HG03558 (cell line): Measurements from ENCODE around the gene SDSL.

ENCODE experiments used
- ATAC-seq: cut with Tn5 transposase; IDR thresholded peaks from one replicate; pipeline ENCODE4 v1.9.1; 2021; ENCODE audit warnings: moderate number of reproducible peaks; ENCODE audit not compliant: unreplicated experiment; ENCODE audit errors: extremely low read depth

The SDSL gene

DNA sequence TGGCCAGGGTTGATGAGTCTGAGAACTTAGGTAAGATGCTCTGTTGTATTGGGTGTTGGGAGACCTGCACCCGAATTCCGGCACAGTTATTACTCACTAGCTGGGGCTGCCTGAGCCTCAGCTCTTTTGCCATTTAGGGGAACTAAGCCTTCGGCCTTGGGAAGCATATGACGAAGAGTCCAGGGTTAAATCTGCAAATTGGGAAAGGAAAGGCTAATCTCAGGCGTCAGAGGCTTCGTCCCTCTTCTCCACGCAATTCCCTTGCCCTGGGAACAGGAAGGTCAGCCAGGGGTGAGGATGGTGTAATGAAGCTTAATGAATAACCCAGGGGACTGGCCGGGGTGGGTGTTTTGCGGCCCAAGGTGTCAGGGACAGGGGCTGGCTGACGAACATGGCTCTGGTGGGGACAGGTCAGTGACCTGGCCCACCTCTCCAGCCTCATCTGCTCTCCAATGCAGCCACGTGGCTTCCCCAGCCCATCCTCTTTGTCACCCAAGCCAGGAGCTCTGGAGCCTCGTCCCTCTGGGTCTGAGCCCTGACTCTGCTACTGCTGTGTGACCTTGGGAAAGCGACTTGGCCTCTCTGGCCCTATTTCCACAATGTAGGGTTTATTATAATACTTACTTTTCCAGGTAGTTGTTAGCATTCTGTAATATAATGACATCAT lies 3.8 kb upstream of the SDSL start:
- ATAC-seq = no peak

DNA sequence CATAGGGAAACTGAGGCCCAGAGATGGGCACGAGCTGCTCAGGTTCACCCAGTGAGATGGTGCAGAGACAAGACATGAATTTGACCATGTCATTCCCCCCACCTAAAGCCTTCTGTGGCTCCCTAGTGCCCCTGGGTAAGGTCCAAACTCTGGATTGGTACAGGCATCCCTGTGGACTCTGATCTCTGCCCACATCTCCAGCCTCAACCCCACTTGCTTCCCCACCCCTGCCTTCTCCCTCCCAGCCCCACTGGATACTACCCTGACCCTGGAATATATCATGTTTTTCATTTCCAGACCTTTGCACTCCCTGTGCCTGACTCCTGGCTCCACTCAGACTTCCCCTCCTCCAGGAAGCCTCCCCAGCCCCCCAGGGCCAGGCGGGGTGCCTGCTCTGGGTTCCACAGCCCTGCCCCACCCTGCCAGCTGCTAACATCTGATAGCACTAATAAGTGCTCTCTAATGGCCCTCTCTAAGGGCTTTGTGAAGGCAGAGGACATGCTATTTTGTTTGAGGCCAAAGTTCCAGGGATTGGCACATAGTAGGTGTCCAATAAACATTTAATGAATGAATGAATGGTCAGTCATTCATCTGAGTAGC lies 1.1 kb upstream of the SDSL start:
- ATAC-seq = no peak

DNA sequence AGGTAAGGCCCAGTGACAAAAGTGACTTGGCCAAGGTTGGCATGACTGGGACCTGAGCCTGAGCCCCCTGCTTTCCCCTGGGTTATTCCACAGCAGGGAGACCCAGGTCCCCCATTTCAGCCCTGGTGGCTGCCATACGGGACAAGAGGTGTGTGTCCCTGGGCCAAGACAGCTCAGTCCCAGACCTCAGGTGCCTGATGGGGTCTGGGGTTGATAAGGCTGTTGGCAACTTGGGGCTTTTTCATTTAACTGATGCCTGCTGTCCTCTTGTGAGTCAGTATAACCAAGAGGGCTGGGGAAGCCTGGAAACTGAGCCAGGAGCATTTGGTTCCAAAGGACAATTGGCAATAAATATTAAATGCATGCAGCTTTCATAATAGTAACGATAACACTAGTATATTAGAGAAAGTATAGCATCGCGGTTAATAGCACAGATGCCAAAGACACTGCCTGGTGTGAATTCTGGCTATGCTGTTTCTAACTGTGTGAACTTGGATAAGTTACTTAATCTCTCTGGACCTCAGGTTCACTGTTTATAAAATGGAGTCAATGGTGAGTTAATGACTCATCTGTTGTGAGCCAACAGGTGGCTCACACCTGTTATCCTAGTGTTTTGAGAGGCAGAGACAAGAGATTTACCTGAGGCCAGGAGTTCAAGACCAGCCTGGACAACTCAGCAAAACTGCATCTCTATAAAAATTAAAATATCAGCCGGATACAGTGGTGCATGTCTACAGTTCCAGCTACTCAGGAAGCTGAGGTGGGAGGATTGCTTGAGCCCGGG lies 898 bp downstream of the SDSL start:
- ATAC-seq = no peak

DNA sequence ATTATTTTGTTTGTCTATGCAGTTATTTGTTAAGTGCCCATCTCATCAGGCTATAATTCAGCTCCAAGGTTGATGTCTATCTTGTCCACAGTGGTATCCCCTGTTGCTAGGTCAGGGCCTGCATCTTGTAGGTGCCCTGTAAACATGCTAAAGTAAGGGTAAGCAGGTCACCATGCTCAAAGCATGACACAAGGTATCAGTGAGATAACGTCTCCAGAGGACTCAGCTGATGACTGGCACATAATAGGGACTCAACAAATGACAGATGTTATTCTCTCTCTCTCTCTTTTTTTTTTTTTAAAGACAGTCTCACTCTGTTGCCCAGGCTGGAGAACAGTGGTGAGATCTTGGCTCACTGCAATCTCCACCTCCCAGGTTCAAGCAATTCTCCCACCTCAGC lies 2.3 kb downstream of the SDSL start:
- no peak for ATAC-seq

DNA sequence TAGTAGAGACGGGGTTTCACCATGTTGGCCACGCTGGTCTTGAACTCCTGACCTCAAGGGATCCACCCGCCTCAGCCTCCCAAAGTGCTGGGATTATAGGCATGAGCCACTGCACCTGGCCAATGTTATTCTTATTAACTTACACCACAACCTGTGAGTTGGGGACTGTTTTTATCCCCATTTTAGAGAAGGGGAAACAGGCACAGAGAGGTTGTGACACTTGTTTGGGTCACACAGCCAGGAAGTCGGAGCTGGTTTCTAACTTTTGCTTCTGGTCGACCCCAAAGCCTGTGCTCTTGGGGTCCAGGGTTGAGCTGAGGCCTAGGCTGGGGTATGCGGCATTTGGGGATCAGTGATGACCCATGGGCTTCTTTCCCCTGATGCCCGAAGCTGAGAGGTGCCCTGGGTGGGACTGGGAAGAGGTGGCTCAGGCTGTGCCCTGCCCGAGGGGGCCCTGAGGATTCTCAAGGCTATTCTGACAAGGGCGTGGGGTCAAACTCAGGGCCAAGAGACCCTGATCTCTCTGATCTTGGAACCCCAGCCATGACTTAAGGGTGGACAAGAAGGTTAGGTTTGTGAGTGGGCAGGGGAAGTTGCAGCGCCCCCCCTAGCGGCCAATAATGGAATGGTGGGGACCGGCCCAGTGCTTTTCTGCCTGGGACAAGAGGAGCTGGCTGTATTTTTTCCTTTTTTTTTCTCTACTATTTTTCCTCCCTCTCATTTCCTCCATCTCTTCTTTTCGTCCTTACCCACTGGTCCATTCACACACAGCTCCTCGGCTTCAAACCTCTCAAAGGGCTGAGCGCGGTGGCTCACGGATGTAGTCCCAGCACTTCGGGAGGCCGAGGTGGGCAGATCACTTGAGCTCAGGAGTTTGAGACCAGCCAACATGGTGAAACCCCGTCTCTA lies 3.0 kb downstream of the SDSL start:
- no peak for ATAC-seq

DNA sequence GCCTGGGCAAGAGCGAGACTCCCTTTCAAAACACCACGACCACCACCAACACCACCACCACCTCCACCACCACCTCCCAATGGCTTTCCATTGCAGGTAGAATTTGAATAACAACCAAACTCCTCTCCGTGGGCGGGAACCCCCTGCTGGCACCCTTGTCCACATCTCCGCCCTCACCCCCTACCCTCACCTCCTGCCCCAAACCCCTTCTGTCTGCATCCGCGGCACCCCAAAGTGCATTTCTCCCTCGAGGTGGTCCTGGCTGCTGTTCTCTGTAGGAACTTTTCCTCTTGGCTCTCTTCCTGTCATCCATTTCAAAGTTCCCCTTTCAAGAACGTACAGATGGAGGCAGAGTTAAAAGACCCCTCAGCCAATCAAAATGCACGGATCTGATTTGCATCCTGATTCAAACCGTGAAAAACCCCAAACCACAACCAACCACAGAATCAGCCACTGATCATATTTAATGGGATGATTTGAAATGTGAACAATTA lies 3.8 kb downstream of the SDSL start:
- no peak for ATAC-seq

DNA sequence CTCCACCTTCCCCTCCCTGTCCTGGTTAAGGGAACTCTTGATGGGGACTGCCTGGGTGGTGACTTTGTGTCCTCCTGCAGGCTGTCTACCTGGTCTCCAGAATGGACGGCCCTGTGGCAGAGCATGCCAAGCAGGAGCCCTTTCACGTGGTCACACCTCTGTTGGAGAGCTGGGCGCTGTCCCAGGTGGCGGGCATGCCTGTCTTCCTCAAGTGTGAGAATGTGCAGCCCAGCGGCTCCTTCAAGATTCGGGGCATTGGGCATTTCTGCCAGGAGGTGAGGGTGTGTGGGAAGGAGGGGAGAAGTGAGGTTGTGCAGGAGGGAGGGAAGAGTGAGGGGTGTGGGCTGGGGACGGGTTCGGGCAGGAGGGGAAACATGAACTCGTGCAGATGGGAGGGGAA lies 5.7 kb downstream of the SDSL start:
- no peak for ATAC-seq

DNA sequence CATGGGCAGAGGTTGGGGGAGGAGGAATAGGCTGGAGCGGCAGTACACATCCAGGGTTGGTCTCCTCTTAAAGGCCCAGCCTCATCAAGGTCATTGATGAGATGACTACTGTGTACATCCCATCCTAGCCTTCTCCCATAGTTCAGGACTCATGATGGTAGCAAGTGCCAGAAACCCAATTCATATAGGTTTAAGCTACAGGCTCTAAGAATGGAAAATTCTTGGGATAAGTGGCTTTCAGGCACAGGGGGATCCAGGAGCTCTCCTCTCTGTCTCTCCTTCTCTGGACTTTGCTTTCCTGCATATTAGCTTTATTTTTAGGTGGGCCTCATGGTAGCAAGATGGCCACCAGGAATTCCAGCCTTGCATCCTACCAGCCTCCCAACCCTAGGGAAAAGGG lies 6.3 kb downstream of the SDSL start:
- ATAC-seq = no peak

DNA sequence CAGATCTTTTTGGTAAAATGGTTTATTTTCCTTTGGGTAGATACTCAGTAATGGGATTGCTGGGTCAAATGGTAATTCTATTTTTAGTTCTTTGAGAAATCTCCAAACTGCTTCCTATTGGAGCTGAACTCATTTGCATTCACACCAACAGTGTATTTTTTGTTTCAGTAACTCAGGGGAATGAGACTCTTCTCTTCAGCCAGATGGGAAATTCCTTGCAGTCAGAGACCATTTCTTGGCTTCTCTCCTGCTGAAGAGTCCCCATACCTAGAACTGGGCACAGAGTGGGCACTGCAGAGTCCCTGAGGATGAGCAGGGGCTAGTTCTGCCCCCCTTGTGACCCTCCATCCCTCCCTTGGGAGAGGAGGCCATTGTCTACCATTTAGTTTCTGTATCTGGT lies 10.8 kb downstream of the SDSL start:
- no peak for ATAC-seq

DNA sequence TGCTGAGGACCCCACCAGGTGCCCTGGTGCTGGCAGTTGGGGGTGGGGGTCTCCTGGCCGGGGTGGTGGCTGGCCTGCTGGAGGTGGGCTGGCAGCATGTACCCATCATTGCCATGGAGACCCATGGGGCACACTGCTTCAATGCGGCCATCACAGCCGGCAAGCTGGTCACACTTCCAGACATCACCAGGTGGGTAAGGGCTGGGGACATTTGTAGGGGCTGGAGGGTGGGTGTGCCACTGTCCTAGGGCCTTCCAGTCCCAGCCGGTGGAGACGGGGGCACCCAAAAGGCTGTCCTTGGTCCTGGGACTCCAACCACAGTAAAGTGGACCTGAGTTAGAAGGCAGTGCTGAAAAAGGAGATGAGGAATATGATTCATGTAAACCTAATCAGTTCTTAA lies 13.2 kb downstream of the SDSL start:
- no peak for ATAC-seq

DNA sequence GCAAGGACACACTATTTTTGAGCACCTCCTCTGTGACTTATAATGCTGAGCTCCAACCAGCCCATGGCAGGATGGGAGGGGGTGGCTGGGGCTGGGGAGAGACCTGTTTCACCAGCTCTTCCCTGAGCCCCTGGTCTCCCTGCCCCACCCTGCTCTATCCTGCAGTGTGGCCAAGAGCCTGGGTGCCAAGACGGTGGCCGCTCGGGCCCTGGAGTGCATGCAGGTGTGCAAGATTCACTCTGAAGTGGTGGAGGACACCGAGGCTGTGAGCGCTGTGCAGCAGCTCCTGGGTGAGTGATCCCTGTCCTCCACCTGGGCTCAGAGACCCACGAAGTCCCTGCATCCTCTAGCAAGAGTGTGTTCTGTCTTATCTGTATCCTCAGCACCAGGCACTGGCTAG lies 14.4 kb downstream of the SDSL start:
- ATAC-seq = no peak

DNA sequence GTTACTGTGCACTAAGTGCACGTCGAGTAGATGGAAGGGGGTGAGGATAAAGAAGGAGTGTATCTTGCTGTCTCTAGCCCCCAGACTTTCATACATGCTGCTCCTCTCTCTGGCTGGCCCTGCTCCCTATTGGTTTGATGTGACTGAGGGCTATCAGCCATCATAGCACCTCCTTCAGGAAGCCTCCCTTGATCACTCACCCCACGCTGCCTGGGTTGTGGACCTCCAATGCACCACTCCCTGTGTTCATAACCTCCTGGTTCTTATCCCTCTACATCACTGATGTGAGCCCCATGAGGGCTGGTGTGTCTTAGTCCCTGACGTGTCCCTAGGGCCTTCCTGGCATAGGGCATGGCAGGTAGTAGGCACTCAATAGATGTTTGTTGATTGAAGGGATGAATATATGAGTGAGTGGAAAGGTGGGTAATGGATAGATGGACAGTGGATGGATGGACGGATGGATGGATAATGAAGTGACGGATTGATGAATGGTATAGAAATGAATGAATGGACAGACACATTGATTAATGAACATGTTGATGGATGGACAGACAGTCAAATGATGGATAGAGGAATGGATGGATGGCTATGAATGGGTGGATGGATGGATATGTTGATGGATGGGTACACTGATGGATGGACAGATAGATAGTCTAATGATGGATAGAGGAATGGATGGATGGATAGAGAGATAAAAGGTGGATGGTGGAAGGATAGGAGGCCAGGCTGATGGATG lies 15.0 kb downstream of the SDSL start:
- ATAC-seq = no peak

DNA sequence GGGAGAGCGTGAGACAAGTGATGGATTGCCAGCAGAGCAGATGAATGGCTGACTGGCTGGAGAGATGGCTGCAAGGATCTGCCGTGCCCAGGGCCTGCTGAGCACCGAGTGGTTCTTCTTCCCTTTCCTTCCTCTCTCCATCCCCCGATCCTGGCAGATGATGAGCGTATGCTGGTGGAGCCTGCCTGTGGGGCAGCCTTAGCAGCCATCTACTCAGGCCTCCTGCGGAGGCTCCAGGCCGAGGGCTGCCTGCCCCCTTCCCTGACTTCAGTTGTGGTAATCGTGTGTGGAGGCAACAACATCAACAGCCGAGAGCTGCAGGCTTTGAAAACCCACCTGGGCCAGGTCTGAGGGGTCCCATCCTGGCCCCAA lies 15.5 kb downstream of the SDSL start:
- ATAC-seq = no peak

DNA sequence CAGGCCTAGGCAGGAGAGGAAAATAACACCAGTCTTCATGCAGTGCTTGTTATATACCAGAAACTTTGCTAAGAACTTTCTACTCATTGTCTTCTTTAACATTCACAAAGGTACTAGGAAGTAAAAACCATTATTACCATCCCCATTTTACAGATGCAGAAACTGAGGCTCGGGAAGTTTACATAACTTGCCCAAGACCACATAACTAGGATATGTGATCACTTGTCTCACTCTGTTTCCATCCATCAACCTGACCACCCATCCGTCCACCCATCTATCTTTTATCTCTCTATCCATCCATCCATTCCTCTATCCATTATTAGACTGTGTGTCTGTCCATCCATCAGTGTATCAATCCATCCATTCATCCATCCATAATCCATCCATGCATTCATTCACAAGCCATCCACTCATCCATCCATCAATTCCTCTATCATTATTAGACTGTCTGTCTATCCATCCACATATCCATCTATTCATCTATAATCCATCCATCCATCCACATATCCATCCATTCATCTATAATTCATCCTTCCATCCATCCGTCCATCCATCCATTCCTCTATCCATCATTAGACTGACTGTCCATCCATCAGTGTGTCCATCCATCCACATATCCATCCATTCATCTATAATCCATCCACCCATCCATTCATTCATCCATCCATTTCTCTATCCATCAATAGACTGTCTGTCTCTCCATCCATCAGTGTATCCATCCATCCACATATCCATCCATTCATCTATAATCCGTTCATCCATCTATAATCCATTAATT lies 16.5 kb downstream of the SDSL start:
- no peak for ATAC-seq

DNA sequence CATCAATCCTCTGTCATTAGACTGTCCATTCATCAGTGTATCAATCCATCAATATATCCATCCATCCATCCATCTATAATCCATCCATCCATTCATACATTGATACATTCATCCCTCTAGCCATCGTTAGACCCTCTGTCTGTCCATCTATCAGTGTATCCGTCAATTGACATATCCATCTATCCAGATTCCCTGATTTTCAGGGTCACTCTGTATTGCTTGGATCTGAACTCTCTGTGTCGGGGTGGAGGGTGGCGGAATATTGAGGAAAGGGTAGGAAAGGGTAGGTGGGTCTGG lies 17.1 kb downstream of the SDSL start:
- ATAC-seq = no peak

DNA sequence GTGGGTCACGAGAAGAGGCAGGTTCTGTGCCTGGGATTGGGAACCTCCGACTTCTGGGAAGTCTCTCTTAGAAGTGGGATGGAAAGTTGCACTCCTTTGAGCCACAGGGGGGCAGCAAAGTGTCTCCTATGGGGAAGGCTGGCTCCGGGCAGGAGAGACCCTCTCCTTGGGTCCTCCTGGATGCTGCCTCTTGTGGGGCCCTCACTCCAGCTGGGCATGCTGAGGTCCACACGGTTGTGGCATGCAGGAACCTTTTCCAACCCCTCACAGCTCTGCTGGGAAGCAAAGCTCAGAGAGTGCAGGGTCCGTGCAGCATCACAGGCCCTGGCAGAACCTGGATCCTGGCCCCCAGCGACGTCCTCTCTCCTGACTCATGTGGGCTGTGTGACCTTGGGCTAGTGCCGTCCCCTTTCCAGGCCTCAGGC lies 17.4 kb downstream of the SDSL start:
- ATAC-seq = no peak

DNA sequence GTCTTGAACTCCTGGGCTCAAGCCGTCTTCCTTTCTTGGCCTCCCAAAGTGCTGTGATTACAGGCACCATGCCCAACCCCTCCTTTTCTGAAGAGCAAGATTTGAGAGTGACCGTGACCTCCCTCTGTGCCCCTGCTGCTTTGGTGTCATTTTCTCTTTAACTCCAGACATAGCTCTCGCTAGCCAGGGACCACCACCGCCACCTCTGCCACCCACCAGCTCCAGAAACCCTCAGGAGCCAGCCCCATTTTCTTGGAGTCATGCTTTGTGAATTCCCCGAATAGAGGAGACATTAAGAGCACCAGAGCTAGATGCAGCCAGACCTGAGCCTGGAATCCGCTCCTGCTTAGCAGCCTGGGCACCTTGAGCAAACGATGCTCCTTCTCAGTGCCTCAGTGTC lies 18.2 kb downstream of the SDSL start:
- no peak for ATAC-seq

DNA sequence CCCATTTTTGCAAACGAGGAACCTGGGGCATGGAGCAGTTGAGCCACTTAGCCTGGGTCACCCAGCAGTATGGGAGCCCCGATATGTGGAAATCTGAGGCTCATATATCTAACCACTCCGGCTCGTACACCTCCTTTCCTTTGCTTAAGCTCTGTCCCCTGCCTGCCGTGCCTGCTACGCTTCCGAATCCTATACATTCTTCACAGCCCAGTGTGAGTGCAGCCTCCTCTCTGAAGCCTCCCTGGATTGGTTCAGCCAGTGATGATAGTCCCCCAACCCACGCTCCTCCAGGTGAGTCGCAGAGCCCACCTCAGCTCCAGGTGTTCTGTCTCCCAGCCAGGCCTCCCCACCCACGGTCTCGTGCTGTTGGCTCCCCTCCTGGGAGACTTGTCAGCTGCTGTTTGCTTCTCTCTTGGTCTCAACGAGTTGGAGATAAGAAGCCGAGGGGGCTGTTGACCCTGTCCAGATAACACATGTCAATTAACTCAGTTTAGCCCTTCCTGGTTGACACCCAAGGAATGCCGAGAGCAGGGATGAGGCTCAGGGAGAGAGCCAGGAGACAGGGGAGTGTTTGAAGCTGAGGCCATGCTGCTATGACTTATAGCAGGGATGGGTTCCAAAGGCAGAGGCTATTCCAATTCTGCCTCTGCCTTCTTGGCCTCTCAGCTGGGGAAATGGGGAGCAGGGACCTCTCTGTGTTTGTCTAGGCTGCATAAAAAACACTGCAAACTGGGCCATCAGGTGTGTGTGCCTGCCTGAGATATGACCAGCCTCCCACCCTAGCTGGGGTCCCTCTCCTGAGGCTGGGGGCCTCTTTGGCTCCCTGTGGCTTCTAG lies 19.0 kb downstream of the SDSL start:
- ATAC-seq = no peak
